SK-N-MC (cell line): ENCODE data around the gene EID2.

Source experiments
- EZH2 ChIP-seq: fragments of 200-600 bp; sonication (generic); IDR thresholded peaks from one replicate; pipeline ENCODE4 v1.6.1; 2017; ENCODE audit warnings: antibody characterized with exemption
- POLR2AphosphoS5 ChIP-seq: IDR thresholded peaks from 2 replicates; pipeline ENCODE4 v1.6.1; 2012; ENCODE audit warnings: mild to moderate bottlenecking, low read depth, low read length, borderline replicate concordance

- no peak for TF ChIP-seq EZH2
- no peak for TF ChIP-seq POLR2AphosphoS5
Measured at GRCh38 chr19:39540333-39540673, 342 bp upstream of the EID2 start.
